OCI-LY7 (cell line): ENCODE results near the gene MYRIP.

Experiments used
- CTCF ChIP-seq: fragments of 200-600 bp; sonication (generic); conservative IDR thresholded peaks from 2 replicates; pipeline ENCODE4 v1.5.1; 2014; ENCODE audit warnings: mild to moderate bottlenecking, antibody characterized with exemption, low read length, moderate library complexity, mixed read lengths
- EZH2phosphoT487 ChIP-seq: fragments of 200-600 bp; sonication (generic); IDR thresholded peaks from 2 replicates; pipeline ENCODE4 v1.6.1; 2018; ENCODE audit warnings: low read depth, borderline replicate concordance, mild to moderate bottlenecking, mixed run types, antibody characterized with exemption, low read length, moderate library complexity, mixed read lengths

GRCh38 chr3:40190056-40190455, 380.6 kb downstream of the MYRIP start:
- no peak for TF ChIP-seq CTCF
- no peak for TF ChIP-seq EZH2phosphoT487
